ENCODE results near the gene HABP4. TPM values are rescaled to one million over a fixed set of nuclear protein-coding genes. Genes with fewer than 3 reads are reported as not detected.
A peak's percentile ranks its signal among the peaks of the same experiment; 100 is the strongest.

HABP4 gene
- total RNA-seq, 1 experiment from 2014 or later: 9.8 TPM

DNA sequence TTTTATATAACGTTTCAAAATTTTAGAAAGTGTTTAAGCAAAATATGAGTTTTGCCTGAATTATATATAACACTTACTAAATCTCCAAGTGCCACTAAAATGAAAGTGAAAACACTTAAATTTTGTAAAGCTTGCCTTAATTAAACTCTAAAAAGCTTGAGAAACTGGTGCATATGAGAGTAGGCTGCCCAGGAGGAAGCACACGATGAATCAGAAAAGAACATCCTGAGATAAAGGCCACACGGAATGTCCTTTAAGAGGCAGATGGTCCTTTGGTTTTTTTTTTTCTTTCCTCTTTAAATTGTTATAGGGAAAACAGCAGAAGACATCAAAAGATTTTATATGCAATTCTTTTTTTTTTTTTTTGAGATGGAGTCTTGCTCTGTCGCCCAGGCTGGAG, 60.3 kb downstream of the HABP4 start (continued):
- TF ChIP-seq, protein P1, sequence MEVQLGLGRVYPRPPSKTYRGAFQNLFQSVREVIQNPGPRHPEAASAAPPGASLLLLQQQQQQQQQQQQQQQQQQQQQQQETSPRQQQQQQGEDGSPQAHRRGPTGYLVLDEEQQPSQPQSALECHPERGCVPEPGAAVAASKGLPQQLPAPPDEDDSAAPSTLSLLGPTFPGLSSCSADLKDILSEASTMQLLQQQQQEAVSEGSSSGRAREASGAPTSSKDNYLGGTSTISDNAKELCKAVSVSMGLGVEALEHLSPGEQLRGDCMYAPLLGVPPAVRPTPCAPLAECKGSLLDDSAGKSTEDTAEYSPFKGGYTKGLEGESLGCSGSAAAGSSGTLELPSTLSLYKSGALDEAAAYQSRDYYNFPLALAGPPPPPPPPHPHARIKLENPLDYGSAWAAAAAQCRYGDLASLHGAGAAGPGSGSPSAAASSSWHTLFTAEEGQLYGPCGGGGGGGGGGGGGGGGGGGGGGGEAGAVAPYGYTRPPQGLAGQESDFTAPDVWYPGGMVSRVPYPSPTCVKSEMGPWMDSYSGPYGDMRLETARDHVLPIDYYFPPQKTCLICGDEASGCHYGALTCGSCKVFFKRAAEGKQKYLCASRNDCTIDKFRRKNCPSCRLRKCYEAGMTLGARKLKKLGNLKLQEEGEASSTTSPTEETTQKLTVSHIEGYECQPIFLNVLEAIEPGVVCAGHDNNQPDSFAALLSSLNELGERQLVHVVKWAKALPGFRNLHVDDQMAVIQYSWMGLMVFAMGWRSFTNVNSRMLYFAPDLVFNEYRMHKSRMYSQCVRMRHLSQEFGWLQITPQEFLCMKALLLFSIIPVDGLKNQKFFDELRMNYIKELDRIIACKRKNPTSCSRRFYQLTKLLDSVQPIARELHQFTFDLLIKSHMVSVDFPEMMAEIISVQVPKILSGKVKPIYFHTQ (CRISPR knock-in tag; IDR thresholded peaks at IDR 0.05): no peak
- no peak for TF ChIP-seq MXD4 (CRISPR knock-in tag; IDR thresholded peaks at IDR 0.05; ENCODE audit: borderline replicate concordance)
- TF ChIP-seq, protein P2, sequence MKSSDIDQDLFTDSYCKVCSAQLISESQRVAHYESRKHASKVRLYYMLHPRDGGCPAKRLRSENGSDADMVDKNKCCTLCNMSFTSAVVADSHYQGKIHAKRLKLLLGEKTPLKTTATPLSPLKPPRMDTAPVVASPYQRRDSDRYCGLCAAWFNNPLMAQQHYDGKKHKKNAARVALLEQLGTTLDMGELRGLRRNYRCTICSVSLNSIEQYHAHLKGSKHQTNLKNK (CRISPR knock-in tag; IDR thresholded peaks at IDR 0.05): no peak
- TF ChIP-seq RELA (CRISPR knock-in tag; IDR thresholded peaks at IDR 0.05; ENCODE audit: borderline replicate concordance): no peak

DNA sequence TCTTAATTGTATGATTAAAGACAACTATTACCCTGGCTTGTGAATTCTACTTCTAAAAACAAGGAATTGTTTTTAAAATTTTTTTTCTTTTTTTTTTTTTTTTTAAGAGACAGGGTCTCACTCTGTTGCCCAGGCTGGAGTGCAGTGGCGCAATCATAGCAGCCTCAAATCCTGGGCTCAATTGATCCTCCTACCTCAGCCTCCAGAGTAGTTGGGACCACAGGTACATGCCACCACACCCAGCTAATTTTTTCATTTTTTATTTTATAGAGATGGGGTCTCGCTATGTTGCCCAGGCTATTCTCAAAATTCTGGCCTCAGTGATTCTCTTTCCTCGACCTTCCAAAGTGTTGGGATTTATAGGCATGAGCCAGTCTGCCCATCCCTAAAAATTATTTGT, 62.3 kb downstream of the HABP4 start:
- Mint-ChIP-seq H3K4me3 (no peak overlapping the region), H3K4me1 (peaks cover 12% of the 10 kb centered on the region)
- no peak for ATAC-seq

DNA sequence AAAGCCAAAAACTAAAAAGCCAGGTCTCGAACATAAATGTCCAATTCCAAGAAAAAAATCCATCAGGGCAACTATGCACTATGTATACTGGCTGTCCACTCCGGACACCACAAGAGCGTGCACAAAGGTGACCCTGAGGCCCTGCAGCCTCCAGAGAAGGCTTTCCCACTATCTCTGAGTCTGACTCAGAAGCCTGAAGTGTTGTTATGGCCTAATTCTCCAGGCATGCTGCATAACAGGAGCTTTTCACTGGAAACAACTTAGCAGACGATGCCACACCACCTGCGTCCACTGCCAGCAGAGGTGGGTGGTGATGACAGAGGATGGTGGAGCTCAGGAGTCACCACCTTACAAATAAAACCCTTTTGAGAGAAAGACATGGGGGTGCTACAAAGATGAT, 63.7 kb downstream of the HABP4 start:
- POLR2A ChIA-PET: no interaction called here
- peak overlapping the region; percentile 89; the same call in 1 of the 2 replicates for H3K27ac Mint-ChIP-seq
- no peaks in the 10 kb centered on the region for H3K27me3 Mint-ChIP-seq (ENCODE audit: low read depth)
- ATAC-seq: no peak
- H3K4me3 Mint-ChIP-seq: no peak overlapping the region
- CTCF ChIA-PET: no interaction called here
- H3K36me3 Mint-ChIP-seq: peaks cover 48% of the 10 kb centered on the region
- DNase-seq (ENCODE audit: low spot score): no peak
- no peaks in the 10 kb centered on the region; the same call in 1 of the 2 replicates for H3K9me3 Mint-ChIP-seq
- peaks cover 12% of the 10 kb centered on the region for H3K4me1 Mint-ChIP-seq
- no peak for TF ChIP-seq RELA (CRISPR knock-in tag; IDR thresholded peaks at IDR 0.05; ENCODE audit: borderline replicate concordance)
- no peak for TF ChIP-seq ZBTB21 (CRISPR knock-in tag; IDR thresholded peaks at IDR 0.05; ENCODE audit: borderline replicate concordance)
- TF ChIP-seq MXD4 (CRISPR knock-in tag; IDR thresholded peaks at IDR 0.05; ENCODE audit: borderline replicate concordance): no peak
- TF ChIP-seq, protein P3, sequence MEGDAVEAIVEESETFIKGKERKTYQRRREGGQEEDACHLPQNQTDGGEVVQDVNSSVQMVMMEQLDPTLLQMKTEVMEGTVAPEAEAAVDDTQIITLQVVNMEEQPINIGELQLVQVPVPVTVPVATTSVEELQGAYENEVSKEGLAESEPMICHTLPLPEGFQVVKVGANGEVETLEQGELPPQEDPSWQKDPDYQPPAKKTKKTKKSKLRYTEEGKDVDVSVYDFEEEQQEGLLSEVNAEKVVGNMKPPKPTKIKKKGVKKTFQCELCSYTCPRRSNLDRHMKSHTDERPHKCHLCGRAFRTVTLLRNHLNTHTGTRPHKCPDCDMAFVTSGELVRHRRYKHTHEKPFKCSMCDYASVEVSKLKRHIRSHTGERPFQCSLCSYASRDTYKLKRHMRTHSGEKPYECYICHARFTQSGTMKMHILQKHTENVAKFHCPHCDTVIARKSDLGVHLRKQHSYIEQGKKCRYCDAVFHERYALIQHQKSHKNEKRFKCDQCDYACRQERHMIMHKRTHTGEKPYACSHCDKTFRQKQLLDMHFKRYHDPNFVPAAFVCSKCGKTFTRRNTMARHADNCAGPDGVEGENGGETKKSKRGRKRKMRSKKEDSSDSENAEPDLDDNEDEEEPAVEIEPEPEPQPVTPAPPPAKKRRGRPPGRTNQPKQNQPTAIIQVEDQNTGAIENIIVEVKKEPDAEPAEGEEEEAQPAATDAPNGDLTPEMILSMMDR (IDR thresholded peaks at IDR 0.05): no peak
- no peak for TF ChIP-seq ZNF138 (CRISPR knock-in tag; conservative IDR thresholded peaks at IDR 0.05)
- TF ChIP-seq, protein P4, sequence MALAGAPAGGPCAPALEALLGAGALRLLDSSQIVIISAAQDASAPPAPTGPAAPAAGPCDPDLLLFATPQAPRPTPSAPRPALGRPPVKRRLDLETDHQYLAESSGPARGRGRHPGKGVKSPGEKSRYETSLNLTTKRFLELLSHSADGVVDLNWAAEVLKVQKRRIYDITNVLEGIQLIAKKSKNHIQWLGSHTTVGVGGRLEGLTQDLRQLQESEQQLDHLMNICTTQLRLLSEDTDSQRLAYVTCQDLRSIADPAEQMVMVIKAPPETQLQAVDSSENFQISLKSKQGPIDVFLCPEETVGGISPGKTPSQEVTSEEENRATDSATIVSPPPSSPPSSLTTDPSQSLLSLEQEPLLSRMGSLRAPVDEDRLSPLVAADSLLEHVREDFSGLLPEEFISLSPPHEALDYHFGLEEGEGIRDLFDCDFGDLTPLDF (CRISPR knock-in tag; IDR thresholded peaks at IDR 0.05): no peak
- no peak for TF ChIP-seq ATF1 (CRISPR knock-in tag; IDR thresholded peaks at IDR 0.05)
- no peak for TF ChIP-seq NR1H2 (CRISPR knock-in tag; IDR thresholded peaks at IDR 0.05)
- no peak for TF ChIP-seq EMX1 (CRISPR knock-in tag; IDR thresholded peaks at IDR 0.05)
- TF ChIP-seq, protein P5, sequence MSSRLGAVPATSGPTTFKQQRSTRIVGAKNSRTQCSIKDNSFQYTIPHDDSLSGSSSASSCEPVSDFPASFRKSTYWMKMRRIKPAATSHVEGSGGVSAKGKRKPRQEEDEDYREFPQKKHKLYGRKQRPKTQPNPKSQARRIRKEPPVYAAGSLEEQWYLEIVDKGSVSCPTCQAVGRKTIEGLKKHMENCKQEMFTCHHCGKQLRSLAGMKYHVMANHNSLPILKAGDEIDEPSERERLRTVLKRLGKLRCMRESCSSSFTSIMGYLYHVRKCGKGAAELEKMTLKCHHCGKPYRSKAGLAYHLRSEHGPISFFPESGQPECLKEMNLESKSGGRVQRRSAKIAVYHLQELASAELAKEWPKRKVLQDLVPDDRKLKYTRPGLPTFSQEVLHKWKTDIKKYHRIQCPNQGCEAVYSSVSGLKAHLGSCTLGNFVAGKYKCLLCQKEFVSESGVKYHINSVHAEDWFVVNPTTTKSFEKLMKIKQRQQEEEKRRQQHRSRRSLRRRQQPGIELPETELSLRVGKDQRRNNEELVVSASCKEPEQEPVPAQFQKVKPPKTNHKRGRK (CRISPR knock-in tag; IDR thresholded peaks at IDR 0.05; ENCODE audit: borderline replicate concordance): no peak
- TF ChIP-seq, protein P2 (CRISPR knock-in tag; IDR thresholded peaks at IDR 0.05): no peak
- TF ChIP-seq, protein P6, sequence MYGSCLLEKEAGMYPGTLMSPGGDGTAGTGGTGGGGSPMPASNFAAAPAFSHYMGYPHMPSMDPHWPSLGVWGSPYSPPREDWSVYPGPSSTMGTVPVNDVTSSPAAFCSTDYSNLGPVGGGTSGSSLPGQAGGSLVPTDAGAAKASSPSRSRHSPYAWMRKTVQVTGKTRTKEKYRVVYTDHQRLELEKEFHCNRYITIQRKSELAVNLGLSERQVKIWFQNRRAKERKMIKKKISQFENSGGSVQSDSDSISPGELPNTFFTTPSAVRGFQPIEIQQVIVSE (CRISPR knock-in tag; IDR thresholded peaks at IDR 0.05; ENCODE audit: borderline replicate concordance): no peak

More for the DNA sequence above, 62.3 kb downstream of the HABP4 start:
- Mint-ChIP-seq H3K9me3 (no peaks in the 10 kb centered on the region; the same call in 1 of the 2 replicates), H3K27me3 (ENCODE audit: low read depth) (no peaks in the 10 kb centered on the region), H3K27ac (no peak overlapping the region), H3K36me3 (peaks cover 48% of the 10 kb centered on the region)
- no peak for DNase-seq (ENCODE audit: low spot score)
- ChIA-PET POLR2A (no interaction called here), CTCF (no interaction called here)
- TF ChIP-seq ZNF121 (CRISPR knock-in tag; IDR thresholded peaks at IDR 0.05) (peak; percentile 65; the same call in 1 of the 2 replicates), NFE2L1 (CRISPR knock-in tag; IDR thresholded peaks at IDR 0.05) (no peak), FOXK1 (CRISPR knock-in tag; IDR thresholded peaks at IDR 0.05) (no peak)
- TF ChIP-seq, protein P7, sequence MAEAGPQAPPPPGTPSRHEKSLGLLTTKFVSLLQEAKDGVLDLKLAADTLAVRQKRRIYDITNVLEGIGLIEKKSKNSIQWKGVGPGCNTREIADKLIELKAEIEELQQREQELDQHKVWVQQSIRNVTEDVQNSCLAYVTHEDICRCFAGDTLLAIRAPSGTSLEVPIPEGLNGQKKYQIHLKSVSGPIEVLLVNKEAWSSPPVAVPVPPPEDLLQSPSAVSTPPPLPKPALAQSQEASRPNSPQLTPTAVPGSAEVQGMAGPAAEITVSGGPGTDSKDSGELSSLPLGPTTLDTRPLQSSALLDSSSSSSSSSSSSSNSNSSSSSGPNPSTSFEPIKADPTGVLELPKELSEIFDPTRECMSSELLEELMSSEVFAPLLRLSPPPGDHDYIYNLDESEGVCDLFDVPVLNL (CRISPR knock-in tag; IDR thresholded peaks at IDR 0.05; ENCODE audit: borderline replicate concordance, low read depth): no peak
- TF ChIP-seq, protein P3 (IDR thresholded peaks at IDR 0.05): no peak
- TF ChIP-seq, protein P6 (CRISPR knock-in tag; IDR thresholded peaks at IDR 0.05; ENCODE audit: borderline replicate concordance): no peak
